NCI-H128 (cell line): Measurements from ENCODE around the gene PSPN.

Experiments
- DNase-seq: peaks from one replicate; lab custom pipeline; 2025; ENCODE audit not compliant: unreplicated experiment; lab: John Stamatoyannopoulos, UW

Gene PSPN

DNA sequence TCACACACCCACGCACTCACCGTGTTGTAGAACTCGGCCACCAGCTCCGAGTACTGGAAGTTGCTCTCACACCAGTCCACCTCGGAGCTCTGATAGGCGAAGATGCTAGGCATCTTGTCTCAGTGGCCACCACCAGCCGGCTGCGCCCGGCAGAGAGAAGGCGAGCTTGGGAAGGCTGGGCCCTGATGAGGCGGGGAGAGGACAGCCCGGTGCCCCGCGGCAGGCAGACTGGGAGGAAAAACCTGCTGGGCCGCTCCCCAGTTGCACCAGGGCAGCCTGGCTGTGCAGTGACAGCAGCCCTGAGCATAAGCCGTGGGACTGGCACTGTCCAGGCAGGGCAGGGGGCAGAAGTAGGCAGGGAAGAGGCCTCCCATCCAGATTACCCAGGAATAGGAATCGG lies 42.3 kb downstream of the PSPN start, which contains the start of gene ACER1:
TSS of gene ACER1 (minus strand) at position 174 of the 400 bp plus-strand sequence. CDS start at position 113, 61 bp downstream.
- no peak for DNase-seq

DNA sequence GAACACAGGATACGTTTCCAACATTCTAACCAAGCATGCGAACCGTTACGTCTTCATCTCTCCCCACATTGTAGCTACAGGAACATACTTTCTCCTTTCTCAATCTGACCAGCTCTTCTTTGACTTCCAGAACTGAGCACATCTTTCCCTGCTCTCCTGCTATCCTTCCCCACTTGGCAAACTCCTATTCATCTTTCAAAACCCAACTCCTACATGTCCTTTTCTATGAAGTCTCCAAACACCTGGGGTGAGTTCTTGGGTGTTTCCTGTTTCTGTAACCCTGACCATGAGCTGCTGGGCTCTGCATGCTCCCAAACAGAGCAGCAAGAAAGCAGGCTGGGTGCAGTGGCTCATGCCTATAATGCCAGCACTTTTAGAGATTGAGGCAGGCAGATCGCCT lies 48.9 kb downstream of the PSPN start:
- no peak for DNase-seq

DNA sequence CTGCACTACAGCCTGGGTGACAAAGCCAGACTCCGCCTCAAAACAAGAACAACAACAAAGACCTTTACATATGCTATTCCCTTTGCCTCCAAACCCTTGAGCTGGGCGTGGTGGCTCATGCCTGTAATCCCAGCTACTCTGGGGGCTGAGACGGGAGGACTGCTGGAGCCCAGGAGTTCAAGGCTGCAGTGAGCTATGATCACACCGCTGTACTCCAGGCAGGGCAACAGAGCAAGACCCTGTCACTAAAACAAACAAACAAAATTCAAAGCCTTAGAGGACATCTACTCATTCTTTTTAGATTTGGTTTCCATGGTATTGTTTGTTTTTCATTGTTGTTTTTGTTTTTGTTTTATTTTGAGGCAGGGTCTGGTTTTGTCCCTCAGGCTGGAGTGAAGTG lies 50.1 kb downstream of the PSPN start:
- no peak for DNase-seq
